VCaP (cell line): ENCODE measurements around the gene SWSAP1.

Experiments used
- H3K27ac ChIP-seq: fragments of 450-650 bp; 2 replicates; pipeline ENCODE4 v1.5.1; 2017
- CTCF ChIP-seq: fragments of 450-650 bp; conservative IDR thresholded peaks from 2 replicates; pipeline ENCODE4 v1.5.1; 2017; ENCODE audit warnings: mild to moderate bottlenecking, moderate library complexity

SWSAP1 gene

GRCh38 chr19:11414544-11414943 is 40.1 kb downstream of the SWSAP1 start:
- H3K27ac ChIP-seq, result no peak overlapping the region
- no peak for TF ChIP-seq CTCF

GRCh38 chr19:11416346-11417052 is 42.0 kb downstream of the SWSAP1 start:
- no peak for TF ChIP-seq CTCF
- no peak overlapping the region for H3K27ac ChIP-seq

DNA sequence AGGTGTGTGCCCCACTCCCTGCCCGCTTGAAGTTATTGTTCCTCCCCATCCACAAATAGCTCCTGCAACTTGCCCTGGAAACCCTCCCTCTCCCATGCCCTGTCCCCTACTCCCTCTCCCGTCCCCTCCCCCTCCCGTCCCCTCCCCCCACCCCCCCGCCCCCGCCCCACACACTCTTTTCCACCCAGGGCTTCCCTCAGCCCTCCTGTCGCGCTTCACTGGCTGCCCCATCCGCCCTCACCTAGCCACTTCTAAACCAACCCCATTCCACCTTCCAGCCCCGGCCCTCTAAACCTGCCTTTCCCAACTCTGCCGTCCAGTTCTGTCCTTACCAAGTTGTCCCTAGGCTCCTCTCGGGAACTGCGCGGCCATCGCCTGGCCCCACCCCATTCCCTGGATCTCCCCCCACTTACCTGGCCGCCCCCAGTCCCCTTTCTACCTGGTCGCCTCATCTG is 43.7 kb downstream of the SWSAP1 start:
- TF ChIP-seq CTCF, result no peak
- peak overlapping the region; percentile 79 for H3K27ac ChIP-seq

- peak within 1 kb of the TSS; percentile 79 for H3K27ac ChIP-seq
- TF ChIP-seq CTCF, result no peak
These were observed 44.4 kb downstream of the SWSAP1 start, which contains the start of gene RGL3 for GRCh38 chr19:11418549-11419506. Gene RGL3, minus strand, starts transcription at chr19:11419314. Its CDS starts 36 bp downstream, at chr19:11419278.

GRCh38 chr19:11420429-11421370 is 46.2 kb downstream of the SWSAP1 start:
- no peak for TF ChIP-seq CTCF
- no peak overlapping the region for H3K27ac ChIP-seq

GRCh38 chr19:11421371-11422098 is 47.1 kb downstream of the SWSAP1 start:
- no peak for TF ChIP-seq CTCF

More at GRCh38 chr19:11421371-11422098, 47.1 kb downstream of the SWSAP1 start:
- H3K27ac ChIP-seq, result no peak overlapping the region
